ENCODE measurements around the gene ERBB4.

DNA sequence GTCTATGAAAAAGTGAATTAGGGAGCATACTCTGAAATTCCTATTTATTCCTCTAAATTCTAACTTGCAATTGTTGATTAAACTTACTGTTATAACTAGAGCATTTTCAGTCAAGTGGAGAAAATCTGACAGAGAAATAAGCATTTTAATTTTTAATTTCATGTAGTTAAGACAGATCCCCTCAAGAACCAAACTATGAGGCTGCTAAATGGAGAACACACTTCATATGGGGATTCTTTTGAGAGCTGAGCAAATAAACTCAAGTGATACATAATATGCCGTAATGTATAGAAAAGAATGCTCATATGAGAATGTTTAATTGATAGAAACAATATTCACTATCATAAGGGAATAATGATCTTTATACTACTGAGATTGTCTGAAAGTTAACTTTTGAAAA is 340.8 kb downstream of the ERBB4 start:
- TF ChIP-seq CTCF (IDR thresholded peaks at IDR 0.05) (no peak), POLR2A (IDR thresholded peaks at IDR 0.05) (no peak)

Measured in esophagus squamous epithelium (tissue), 4 donors.